Testis (tissue), 2 donors: ENCODE measurements around the gene ZNF764.

ENCODE experiments used
- POLR2A ChIP-seq: fragments of 450-650 bp; IDR thresholded peaks from one replicate; pipeline ENCODE4 v1.6.1; 2017; ENCODE audit warnings: antibody characterized with exemption, mild to moderate bottlenecking, moderate library complexity
- TF ChIP-seq, protein P1 (sequence below), 3 experiments: fragments of 450-650 bp in 2 of 3; fragments of 200-600 bp in 1 of 3; sonication (generic) in 1 of 3; IDR thresholded peaks; one replicate each; pipeline ENCODE4 v1.5.1; 2016 to 2019; ENCODE audit warnings: antibody characterized with exemption in 3 of 3, mild to moderate bottlenecking in 2 of 3, moderate library complexity in 1 of 3

DNA sequence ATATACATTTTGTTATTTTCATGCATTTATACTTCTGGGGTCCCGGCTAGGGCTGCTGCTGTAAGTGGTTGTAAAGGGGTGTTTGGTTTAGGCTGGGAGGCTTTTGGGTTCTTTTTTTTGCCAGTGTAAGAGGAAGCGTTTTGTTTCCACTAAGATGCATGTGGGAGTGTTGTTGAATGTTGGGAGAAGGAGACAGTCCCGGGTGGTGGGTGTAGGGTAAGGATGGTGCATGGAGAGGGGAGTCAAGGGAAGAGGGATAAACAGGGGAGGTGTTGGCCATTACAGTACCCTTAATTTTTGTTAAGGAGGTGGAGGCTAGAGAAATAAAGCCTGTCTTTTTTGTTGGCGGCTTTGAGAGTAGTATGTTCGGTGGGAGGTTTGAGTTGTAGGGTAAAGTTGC, 15.1 kb downstream of the ZNF764 start:
- TF ChIP-seq POLR2A = no peak
- TF ChIP-seq, protein P1, sequence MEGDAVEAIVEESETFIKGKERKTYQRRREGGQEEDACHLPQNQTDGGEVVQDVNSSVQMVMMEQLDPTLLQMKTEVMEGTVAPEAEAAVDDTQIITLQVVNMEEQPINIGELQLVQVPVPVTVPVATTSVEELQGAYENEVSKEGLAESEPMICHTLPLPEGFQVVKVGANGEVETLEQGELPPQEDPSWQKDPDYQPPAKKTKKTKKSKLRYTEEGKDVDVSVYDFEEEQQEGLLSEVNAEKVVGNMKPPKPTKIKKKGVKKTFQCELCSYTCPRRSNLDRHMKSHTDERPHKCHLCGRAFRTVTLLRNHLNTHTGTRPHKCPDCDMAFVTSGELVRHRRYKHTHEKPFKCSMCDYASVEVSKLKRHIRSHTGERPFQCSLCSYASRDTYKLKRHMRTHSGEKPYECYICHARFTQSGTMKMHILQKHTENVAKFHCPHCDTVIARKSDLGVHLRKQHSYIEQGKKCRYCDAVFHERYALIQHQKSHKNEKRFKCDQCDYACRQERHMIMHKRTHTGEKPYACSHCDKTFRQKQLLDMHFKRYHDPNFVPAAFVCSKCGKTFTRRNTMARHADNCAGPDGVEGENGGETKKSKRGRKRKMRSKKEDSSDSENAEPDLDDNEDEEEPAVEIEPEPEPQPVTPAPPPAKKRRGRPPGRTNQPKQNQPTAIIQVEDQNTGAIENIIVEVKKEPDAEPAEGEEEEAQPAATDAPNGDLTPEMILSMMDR (IDR thresholded peaks at IDR 0.05) = no peak
